Activated naive CD4-positive, alpha-beta T cell treated with anti-CD3 and anti-CD28 coated beads, Interleukin-2, amount 50 U/mL, for 24 hours (primary cell): ENCODE data around the gene FAM209B.
A peak's percentile ranks its signal among the peaks of the same experiment; 100 is the strongest.
"Not testable (repeated sequence)": the region's sequence is repeated elsewhere in the genome, so short reads cannot be mapped to it uniquely, and the experiment has no call there.

Experiments
- H3K27ac Mint-ChIP-seq: one replicate; pipeline ENCODE4 v1.8.0; 2021; ENCODE audit warnings: mild to moderate bottlenecking, mixed read lengths
- H3K27me3 Mint-ChIP-seq: one replicate; pipeline ENCODE4 v1.8.0; 2021; ENCODE audit warnings: mixed read lengths
- H3K36me3 Mint-ChIP-seq: one replicate; pipeline ENCODE4 v1.8.0; 2021; ENCODE audit warnings: mixed read lengths
- H3K4me1 Mint-ChIP-seq: one replicate; pipeline ENCODE4 v1.8.0; 2021; ENCODE audit warnings: mixed read lengths
- H3K4me3 Mint-ChIP-seq: one replicate; pipeline ENCODE4 v1.8.0; 2021; ENCODE audit warnings: mild to moderate bottlenecking, mixed read lengths
- H3K9me3 Mint-ChIP-seq: one replicate; pipeline ENCODE4 v1.8.0; 2021; ENCODE audit warnings: mixed read lengths

Gene FAM209B

DNA sequence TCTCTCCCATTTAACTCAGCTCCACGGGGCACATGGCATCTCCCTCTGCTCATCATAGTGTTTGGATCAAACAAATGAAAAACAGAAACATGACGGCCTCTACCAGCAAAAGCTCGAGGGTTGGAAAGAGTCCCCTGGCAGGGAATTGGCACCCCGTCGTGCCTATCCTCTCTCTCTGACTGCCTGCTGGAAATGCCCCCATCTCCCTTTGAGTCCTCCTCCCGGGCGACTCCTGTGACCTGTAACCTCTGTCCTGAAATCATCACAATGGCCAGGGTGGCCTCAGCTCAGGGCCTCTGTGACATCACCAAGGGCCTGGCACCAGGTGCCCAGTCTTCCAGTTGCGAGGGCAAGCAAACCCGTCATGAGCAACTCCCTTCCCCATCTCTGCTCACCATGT, at the start of gene FAM209B:
FAM209B (plus strand) TSS at position 301 of the 400 bp plus-strand sequence; CDS start at position 397, 96 bp downstream.
- H3K27me3 Mint-ChIP-seq, H3K4me1 Mint-ChIP-seq, H3K27ac Mint-ChIP-seq, H3K36me3 Mint-ChIP-seq, H3K9me3 Mint-ChIP-seq, H3K4me3 Mint-ChIP-seq: not testable (repeated sequence)

DNA sequence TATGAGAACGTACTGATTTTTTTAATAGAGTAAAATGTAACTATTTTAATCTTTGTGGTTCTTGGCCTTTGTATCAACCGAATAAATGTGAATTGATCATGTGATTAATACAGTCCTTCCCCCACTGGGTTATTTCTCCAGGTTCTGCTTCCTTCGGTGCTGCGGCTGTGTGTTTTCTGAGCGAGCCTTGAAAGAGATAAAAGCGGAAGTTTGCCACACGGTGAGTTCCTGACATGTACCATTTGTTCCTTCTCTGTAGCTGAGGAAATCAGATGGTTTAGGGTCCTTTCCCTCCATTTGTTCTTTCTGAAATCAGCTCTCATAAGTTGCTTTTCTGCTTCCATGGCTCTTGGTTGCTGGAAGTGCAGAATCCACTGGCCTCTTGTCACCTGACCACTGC, 49.1 kb upstream of the FAM209B start:
- peak overlapping the region; percentile 79 for H3K4me3 Mint-ChIP-seq
- H3K9me3 Mint-ChIP-seq = no peaks in the 10 kb centered on the region
- H3K4me1 Mint-ChIP-seq = peaks cover 59% of the 10 kb centered on the region
- no peaks in the 10 kb centered on the region for H3K27me3 Mint-ChIP-seq
- peak overlapping the region; percentile 86 for H3K27ac Mint-ChIP-seq
- H3K36me3 Mint-ChIP-seq = peaks cover 15% of the 10 kb centered on the region

DNA sequence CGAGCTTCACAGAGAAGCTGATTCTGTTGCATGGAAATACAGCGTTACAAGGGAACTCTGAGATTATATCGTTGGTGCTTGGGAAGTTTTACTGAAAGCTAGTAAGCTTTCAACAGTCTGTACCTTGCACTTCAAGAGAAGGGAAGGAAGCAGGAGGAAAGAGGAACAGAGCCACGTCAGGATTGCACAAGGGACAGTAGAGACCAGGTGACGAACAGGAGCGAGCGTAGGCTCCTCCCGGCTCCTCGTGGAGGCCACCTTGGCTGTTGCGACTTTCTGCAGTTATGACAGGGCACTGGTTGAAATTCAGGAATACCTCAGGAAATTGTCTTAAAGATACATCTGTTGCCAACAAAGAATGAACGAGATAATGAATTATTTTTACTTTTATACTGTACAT, 45.8 kb upstream of the FAM209B start:
- peaks cover 15% of the 10 kb centered on the region for H3K36me3 Mint-ChIP-seq
- peaks cover 44% of the 10 kb centered on the region for H3K4me1 Mint-ChIP-seq
- H3K4me3 Mint-ChIP-seq = no peak overlapping the region
- H3K27me3 Mint-ChIP-seq = no peaks in the 10 kb centered on the region
- no peak overlapping the region for H3K27ac Mint-ChIP-seq
- no peaks in the 10 kb centered on the region for H3K9me3 Mint-ChIP-seq

- Mint-ChIP-seq H3K27me3 (no peaks in the 10 kb centered on the region), H3K9me3 (no peaks in the 10 kb centered on the region), H3K4me1 (peaks cover 32% of the 10 kb centered on the region), H3K4me3 (no peak overlapping the region), H3K36me3 (peaks cover 15% of the 10 kb centered on the region), H3K27ac (no peak overlapping the region)
These were observed 44.5 kb upstream of the FAM209B start for GRCh38 chr20:56488566-56488965.

GRCh38 chr20:56501116-56501515, 31.9 kb upstream of the FAM209B start:
- peaks cover 22% of the 10 kb centered on the region for H3K4me1 Mint-ChIP-seq
- H3K4me3 Mint-ChIP-seq = no peak overlapping the region
- H3K9me3 Mint-ChIP-seq = no peaks in the 10 kb centered on the region
- no peaks in the 10 kb centered on the region for H3K27me3 Mint-ChIP-seq
- H3K27ac Mint-ChIP-seq = no peak overlapping the region
- H3K36me3 Mint-ChIP-seq = peaks cover 13% of the 10 kb centered on the region

- H3K4me3 Mint-ChIP-seq = no peak overlapping the region
- no peaks in the 10 kb centered on the region for H3K27me3 Mint-ChIP-seq
- H3K9me3 Mint-ChIP-seq = no peaks in the 10 kb centered on the region
- H3K36me3 Mint-ChIP-seq = no peaks in the 10 kb centered on the region
- peaks cover 32% of the 10 kb centered on the region for H3K4me1 Mint-ChIP-seq
- H3K27ac Mint-ChIP-seq = no peak overlapping the region
These were observed 29.1 kb upstream of the FAM209B start for GRCh38 chr20:56503916-56504315.

DNA sequence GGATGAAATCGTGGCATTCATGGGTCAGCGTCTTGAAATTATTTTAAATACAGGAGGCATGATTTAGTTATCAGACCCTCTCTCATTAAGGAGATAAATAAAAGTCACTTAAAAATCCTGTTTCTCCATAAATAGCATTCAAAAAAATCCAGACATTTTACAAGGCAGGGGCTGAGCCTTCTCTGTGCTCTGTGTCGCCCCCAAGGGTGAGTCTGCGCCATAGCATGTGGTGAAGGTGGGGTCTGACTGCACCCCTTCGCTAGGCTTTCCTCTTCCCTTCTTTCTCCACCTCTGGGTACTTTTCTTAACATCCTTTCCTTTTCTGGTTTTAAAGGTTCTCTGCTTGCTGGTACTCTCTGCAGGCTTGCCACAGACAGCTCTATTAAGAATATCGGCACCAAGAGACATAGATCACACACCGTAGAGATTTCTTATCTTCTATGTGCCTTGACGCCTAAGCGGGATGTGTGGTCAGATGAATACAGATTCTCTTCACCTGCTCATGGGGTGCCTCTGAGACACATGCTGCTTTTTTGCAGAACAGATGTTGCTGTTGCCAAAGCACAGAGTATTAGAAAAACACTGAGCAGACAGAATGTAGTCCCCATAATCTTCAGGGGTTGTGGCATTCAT, 28.6 kb upstream of the FAM209B start:
- Mint-ChIP-seq H3K4me1 (peaks cover 32% of the 10 kb centered on the region), H3K9me3 (no peaks in the 10 kb centered on the region), H3K4me3 (no peak overlapping the region), H3K36me3 (no peaks in the 10 kb centered on the region), H3K27me3 (no peaks in the 10 kb centered on the region), H3K27ac (peak overlapping the region; percentile 4)

DNA sequence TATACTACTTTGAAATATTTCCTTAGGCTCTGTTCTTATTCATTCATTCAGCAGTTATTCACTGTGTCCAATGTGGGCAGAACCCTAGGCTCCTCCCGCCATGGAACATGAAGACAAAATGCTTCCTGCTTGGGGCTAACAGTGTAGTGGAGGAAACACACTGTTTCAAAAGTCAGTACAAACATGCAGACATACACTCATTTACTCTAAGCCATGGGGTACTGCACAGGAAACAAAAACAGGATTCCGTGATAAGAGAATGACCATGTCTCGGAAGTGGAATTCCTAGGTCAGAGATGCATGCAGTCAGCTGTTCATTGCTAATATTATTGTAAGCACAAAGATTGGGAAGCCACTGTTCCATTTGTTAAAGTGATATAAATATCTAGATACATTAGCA, 26.9 kb upstream of the FAM209B start:
- no peaks in the 10 kb centered on the region for H3K36me3 Mint-ChIP-seq
- no peaks in the 10 kb centered on the region for H3K9me3 Mint-ChIP-seq
- peaks cover 36% of the 10 kb centered on the region for H3K4me1 Mint-ChIP-seq
- H3K27ac Mint-ChIP-seq = peak overlapping the region; percentile 41
- H3K27me3 Mint-ChIP-seq = no peaks in the 10 kb centered on the region
- H3K4me3 Mint-ChIP-seq = no peak overlapping the region

GRCh38 chr20:56511926-56512325, 21.1 kb upstream of the FAM209B start:
- no peak overlapping the region for H3K27ac Mint-ChIP-seq
- no peaks in the 10 kb centered on the region for H3K27me3 Mint-ChIP-seq
- H3K4me1 Mint-ChIP-seq = peaks cover 14% of the 10 kb centered on the region
- H3K36me3 Mint-ChIP-seq = peaks cover 4% of the 10 kb centered on the region
- H3K9me3 Mint-ChIP-seq = no peaks in the 10 kb centered on the region
- no peak overlapping the region for H3K4me3 Mint-ChIP-seq

DNA sequence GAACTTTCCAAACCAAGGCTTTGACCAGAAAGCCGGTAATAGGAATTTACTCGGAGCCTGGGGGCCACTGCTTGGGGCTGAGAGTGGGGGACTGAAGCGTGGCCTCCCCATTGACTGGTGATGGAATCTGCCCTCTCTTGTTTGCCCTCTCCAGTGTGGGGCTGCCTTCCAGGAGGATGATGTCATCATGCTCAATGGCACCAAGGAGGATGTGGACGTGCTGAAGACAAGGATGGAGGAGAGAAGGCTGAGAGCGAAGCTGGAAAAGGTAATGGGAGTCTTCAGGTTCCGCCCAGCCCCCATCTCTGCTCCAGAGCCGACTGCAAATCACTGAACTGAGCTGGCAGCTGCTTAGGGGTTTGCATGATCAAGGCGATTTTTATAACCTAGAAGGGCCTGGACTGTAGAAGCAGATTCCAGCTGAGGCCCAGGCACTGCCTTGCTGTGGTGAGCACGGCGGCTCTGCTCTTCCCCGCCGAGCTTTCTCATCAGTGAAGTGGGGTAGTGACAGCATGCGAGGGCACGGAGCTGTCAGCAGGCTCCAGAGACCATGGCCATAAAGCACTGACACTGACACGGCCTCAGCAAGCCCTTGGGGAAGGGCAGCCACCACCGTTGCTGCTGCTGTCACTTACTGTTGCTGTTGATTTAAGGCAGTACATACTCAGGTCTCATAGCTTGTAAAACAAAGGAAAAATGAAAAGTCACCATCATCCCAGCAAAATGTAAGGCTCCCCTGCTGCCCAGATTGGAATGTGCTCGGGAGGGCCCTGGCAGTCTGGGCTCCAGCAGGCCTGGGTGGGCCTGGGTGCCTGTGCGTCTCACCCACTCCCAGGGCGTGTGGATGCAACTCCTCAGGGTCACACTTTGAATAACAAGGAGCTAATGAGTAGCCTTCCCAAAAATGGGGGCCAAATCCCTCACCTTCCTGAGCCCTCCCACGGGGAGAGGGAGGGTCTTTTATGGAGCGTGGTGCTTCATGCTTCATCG, 19.6 kb upstream of the FAM209B start:
- Mint-ChIP-seq H3K36me3 (peaks cover 17% of the 10 kb centered on the region), H3K27ac (no peak overlapping the region), H3K9me3 (no peaks in the 10 kb centered on the region), H3K4me3 (no peak overlapping the region), H3K4me1 (peaks cover 6% of the 10 kb centered on the region), H3K27me3 (no peaks in the 10 kb centered on the region)

DNA sequence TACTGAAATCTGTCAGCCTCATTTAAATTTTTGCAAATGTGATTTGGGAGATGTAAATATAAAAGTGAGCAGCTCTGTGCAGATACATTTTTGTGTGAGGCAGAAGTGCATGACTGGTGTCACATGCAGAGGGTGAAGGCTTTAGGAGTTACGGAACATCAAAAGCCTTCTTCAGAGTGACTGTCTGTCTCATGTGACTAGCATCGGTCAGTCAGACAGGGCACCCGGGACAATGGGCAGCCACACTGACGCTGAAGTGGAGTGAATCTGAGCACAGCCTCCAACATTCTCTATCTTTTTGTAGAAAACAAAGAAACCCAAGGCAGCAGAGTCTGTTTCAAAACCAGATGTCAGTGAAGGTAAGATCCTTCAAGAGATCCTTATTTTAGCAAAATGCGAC, 16.4 kb upstream of the FAM209B start:
- no peaks in the 10 kb centered on the region for H3K27me3 Mint-ChIP-seq
- H3K4me1 Mint-ChIP-seq = no peaks in the 10 kb centered on the region
- peaks cover 39% of the 10 kb centered on the region for H3K36me3 Mint-ChIP-seq
- no peak overlapping the region for H3K4me3 Mint-ChIP-seq
- H3K27ac Mint-ChIP-seq = no peak overlapping the region
- H3K9me3 Mint-ChIP-seq = no peaks in the 10 kb centered on the region

GRCh38 chr20:56517211-56517610, 15.8 kb upstream of the FAM209B start:
- no peaks in the 10 kb centered on the region for H3K4me1 Mint-ChIP-seq
- peaks cover 41% of the 10 kb centered on the region for H3K36me3 Mint-ChIP-seq
- no peak overlapping the region for H3K4me3 Mint-ChIP-seq
- H3K9me3 Mint-ChIP-seq = no peaks in the 10 kb centered on the region
- no peak overlapping the region for H3K27ac Mint-ChIP-seq
- no peaks in the 10 kb centered on the region for H3K27me3 Mint-ChIP-seq

GRCh38 chr20:56517641-56518040, 15.4 kb upstream of the FAM209B start:
- Mint-ChIP-seq H3K36me3 (peaks cover 41% of the 10 kb centered on the region), H3K4me1 (no peaks in the 10 kb centered on the region), H3K4me3 (no peak overlapping the region), H3K27ac (no peak overlapping the region), H3K9me3 (no peaks in the 10 kb centered on the region), H3K27me3 (no peaks in the 10 kb centered on the region)

- no peak overlapping the region for H3K4me3 Mint-ChIP-seq
- H3K9me3 Mint-ChIP-seq = no peaks in the 10 kb centered on the region
- H3K27me3 Mint-ChIP-seq = no peaks in the 10 kb centered on the region
- peaks cover 2% of the 10 kb centered on the region for H3K4me1 Mint-ChIP-seq
- H3K27ac Mint-ChIP-seq = no peak overlapping the region
- H3K36me3 Mint-ChIP-seq = peaks cover 41% of the 10 kb centered on the region
These were observed 14.9 kb upstream of the FAM209B start for GRCh38 chr20:56518126-56518525.

DNA sequence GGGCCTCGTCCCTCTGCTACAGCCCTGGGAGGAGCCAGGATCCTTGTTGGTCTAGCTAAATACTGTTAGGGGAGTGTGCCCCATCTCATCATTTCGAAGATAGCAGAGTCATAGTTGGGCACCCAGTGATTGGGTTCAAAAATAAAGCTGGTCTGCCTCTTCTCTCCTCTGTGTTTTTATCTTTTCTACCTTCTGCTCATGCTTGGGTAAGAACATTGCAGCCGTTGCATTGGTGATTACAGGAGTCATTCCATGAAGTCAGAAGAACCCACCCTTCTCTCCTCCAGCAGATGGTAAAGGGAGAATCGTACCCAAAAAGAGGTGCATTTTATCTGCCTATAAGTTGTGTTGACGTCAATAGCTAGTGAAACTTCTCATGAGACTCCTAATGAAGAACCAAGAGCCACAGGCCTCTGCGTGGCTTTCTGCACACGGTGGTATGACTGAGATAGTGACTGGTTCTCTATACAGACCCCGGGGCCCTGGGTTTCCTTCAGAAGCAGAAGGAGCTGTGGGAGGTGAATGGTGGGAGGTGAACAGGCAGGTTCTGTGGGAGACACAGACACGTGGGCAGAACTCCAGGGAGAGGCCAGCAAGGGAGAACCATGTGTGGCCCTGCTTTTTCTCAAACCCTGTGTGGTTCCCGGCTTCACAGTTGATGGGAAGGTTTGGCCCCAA, 14.2 kb upstream of the FAM209B start:
- Mint-ChIP-seq H3K27ac (no peak overlapping the region), H3K4me1 (peaks cover 8% of the 10 kb centered on the region), H3K4me3 (no peak overlapping the region), H3K9me3 (no peaks in the 10 kb centered on the region), H3K27me3 (no peaks in the 10 kb centered on the region), H3K36me3 (peaks cover 41% of the 10 kb centered on the region)

DNA sequence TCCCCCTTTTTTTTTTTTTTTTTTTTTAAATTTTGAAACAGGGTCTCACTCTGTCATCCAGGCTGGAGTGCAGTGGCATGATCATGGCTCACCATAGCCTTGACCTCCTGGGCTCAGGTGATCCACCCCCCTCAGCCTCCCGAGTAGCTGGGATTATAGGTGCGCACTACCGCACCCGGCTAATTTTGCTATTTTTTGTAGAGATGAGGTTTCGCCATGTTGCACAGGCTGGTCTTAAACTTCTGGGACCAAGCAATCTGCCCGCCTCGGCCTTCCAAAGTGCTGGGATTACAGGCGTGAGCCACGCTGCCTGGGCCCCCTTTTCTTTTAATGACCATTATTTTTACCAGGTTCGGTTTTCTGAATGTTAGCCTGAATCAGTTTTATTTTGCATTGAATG, 13.5 kb upstream of the FAM209B start:
- Mint-ChIP-seq H3K9me3 (no peaks in the 10 kb centered on the region), H3K27me3 (no peaks in the 10 kb centered on the region), H3K27ac (no peak overlapping the region), H3K4me1 (peaks cover 8% of the 10 kb centered on the region), H3K4me3 (no peak overlapping the region), H3K36me3 (peaks cover 41% of the 10 kb centered on the region)
